Prostate gland (tissue), 2 donors: ENCODE data around the gene ERCC6. TPM values are rescaled to one million over a fixed set of nuclear protein-coding genes. Genes with fewer than 3 reads are reported as not detected.

ENCODE experiments used
- DNase-seq: peaks from one replicate; pipeline ENCODE4 v3.0.0-alpha.2; 2019; ENCODE audit warnings: low spot score
- H3K27ac ChIP-seq, 2 donors: fragments of 200-600 bp; sonication (generic); 2 replicates each; pipeline ENCODE4 v1.5.1; 2017 to 2019
- H3K27me3 ChIP-seq: fragments of 200-600 bp; sonication (generic); replicated peaks from 2 replicates; pipeline ENCODE4 v1.5.1; 2019; ENCODE audit not compliant: insufficient read depth
- H3K36me3 ChIP-seq, 2 donors: fragments of 200-600 bp; sonication (generic); 1 replicate in 1 of 2; 2 replicates in 1 of 2; pipeline versions ENCODE4 v1.5.1 to v1.8.1; 2017 to 2019
- H3K4me1 ChIP-seq: fragments of 200-600 bp; sonication (generic); replicated peaks from 2 replicates; pipeline ENCODE4 v1.5.1; 2019
- H3K4me3 ChIP-seq, 2 donors: fragments of 200-600 bp; sonication (generic); 2 replicates each; pipeline ENCODE4 v1.5.1; 2017 to 2019
- H3K9me3 ChIP-seq: fragments of 200-600 bp; sonication (generic); 2 replicates; pipeline ENCODE4 v1.5.1; 2017
- POLR2A ChIP-seq: fragments of 450-650 bp; IDR thresholded peaks from one replicate; pipeline ENCODE4 v1.6.1; 2016; ENCODE audit warnings: antibody characterized with exemption, mild to moderate bottlenecking
- POLR2AphosphoS5 ChIP-seq: sonication (generic); formaldehyde crosslinking; IDR thresholded peaks from one replicate; pipeline ENCODE4 v1.6.1; 2017; ENCODE audit warnings: antibody characterized with exemption
- WGBS: methylation state at CpG from one replicate; pipeline ENCODE4 v1.1.5; 2018; 5-methylcytosine and 5-hydroxymethylcytosine counted together
- intact Hi-C: fragments of 100-400 bp; cut with DNase I; formaldehyde crosslinking; loops from one replicate; pipeline ENCODE4 v1.14.2; 2022
- total RNA-seq, 2 donors: library from RNA; depleted of rRNA; stranded (reverse); fragments of >200 nt; gene quantifications; one replicate each; pipeline ENCODE4 v1.1.0, GENCODE V29; 2016
- TF ChIP-seq, protein P1 (sequence below), 4 experiments: fragments of 200-600 bp in 2 of 4; fragments of 450-650 bp in 2 of 4; sonication (generic) in 2 of 4; IDR thresholded peaks; 1 replicate in 3 of 4; 2 replicates in 1 of 4; pipeline ENCODE4 v1.5.1; 2016 to 2019; ENCODE audit warnings: antibody characterized with exemption in 4 of 4, mild to moderate bottlenecking in 2 of 4, moderate library complexity in 2 of 4

The ERCC6 gene
- total RNA-seq, 2 donors from 2014 or later = 18.5 to 45.5 TPM

DNA sequence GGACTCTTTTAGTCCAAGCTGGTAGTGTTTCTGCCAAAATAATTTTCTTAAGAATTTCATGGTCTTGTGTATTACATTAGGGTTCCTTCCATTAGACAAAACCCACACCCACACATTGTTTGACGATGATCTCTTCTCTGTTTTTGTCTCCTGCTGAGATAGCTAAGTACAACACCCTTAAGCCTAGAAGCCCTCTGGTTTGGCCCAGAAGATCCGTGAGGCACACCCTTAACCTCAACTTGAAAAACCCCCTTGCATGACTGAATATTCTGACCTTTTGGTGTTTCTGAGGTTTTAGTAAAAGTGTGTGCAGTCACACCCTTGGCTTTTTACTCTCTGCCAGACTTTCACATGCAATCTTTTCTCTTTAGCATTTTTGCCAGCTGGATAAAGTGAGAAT, 29.3 kb upstream of the ERCC6 start:
- no peaks in the 10 kb centered on the region for H3K4me1 ChIP-seq

GRCh38 chr10:49567810-49568209, 28.9 kb upstream of the ERCC6 start:
- Histone ChIP-seq H3K4me3 (no peak overlapping the region), H3K27ac (no peak overlapping the region), H3K4me1 (no peaks in the 10 kb centered on the region), H3K9me3 (no peaks in the 10 kb centered on the region), H3K36me3 (no peaks in the 10 kb centered on the region), H3K27me3 (no peaks in the 10 kb centered on the region)
- WGBS = 71% methylated on average over 1 of the region's 1 CpG
- intact Hi-C loops = no loop called here
- no peak for DNase-seq
- TF ChIP-seq POLR2AphosphoS5 (no peak), POLR2A (no peak)
- TF ChIP-seq, protein P1, sequence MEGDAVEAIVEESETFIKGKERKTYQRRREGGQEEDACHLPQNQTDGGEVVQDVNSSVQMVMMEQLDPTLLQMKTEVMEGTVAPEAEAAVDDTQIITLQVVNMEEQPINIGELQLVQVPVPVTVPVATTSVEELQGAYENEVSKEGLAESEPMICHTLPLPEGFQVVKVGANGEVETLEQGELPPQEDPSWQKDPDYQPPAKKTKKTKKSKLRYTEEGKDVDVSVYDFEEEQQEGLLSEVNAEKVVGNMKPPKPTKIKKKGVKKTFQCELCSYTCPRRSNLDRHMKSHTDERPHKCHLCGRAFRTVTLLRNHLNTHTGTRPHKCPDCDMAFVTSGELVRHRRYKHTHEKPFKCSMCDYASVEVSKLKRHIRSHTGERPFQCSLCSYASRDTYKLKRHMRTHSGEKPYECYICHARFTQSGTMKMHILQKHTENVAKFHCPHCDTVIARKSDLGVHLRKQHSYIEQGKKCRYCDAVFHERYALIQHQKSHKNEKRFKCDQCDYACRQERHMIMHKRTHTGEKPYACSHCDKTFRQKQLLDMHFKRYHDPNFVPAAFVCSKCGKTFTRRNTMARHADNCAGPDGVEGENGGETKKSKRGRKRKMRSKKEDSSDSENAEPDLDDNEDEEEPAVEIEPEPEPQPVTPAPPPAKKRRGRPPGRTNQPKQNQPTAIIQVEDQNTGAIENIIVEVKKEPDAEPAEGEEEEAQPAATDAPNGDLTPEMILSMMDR (IDR thresholded peaks at IDR 0.05) = no peak

More for the DNA sequence above, 29.3 kb upstream of the ERCC6 start:
- intact Hi-C loops = no loop called here
- TF ChIP-seq POLR2AphosphoS5 (no peak), POLR2A (no peak)
- TF ChIP-seq, protein P1 (IDR thresholded peaks at IDR 0.05) = no peak
- H3K27me3 ChIP-seq = no peaks in the 10 kb centered on the region
- no peak overlapping the region for H3K27ac ChIP-seq
- no peak for DNase-seq
- no peaks in the 10 kb centered on the region for H3K9me3 ChIP-seq
- 76% methylated on average over 2 of the region's 2 CpGs for WGBS
- no peaks in the 10 kb centered on the region for H3K36me3 ChIP-seq
- no peak overlapping the region for H3K4me3 ChIP-seq

- Histone ChIP-seq H3K36me3 (no peaks in the 10 kb centered on the region), H3K4me3 (no peak overlapping the region), H3K4me1 (no peaks in the 10 kb centered on the region), H3K27ac (no peak overlapping the region), H3K9me3 (no peaks in the 10 kb centered on the region), H3K27me3 (peaks cover 1% of the 10 kb centered on the region)
- intact Hi-C loops = no loop called here
- TF ChIP-seq POLR2AphosphoS5 (no peak), POLR2A (no peak)
- TF ChIP-seq, protein P1 (IDR thresholded peaks at IDR 0.05) = no peak
- DNase-seq = no peak
- WGBS = 86% methylated on average over 4 of the region's 4 CpGs
Measured at GRCh38 chr10:49564461-49565009, 25.6 kb upstream of the ERCC6 start.

GRCh38 chr10:49562893-49563292, 24.0 kb upstream of the ERCC6 start:
- no peak for DNase-seq
- peaks cover 1% of the 10 kb centered on the region for H3K27me3 ChIP-seq
- H3K27ac ChIP-seq = no peak overlapping the region
- H3K4me3 ChIP-seq = no peak overlapping the region
- intact Hi-C loops = no loop called here
- H3K36me3 ChIP-seq = no peaks in the 10 kb centered on the region
- WGBS = 62% methylated on average over 1 of the region's 1 CpG
- TF ChIP-seq POLR2AphosphoS5 = no peak
- TF ChIP-seq POLR2A = no peak
- TF ChIP-seq, protein P1 (IDR thresholded peaks at IDR 0.05) = no peak
- H3K9me3 ChIP-seq = no peaks in the 10 kb centered on the region
- no peaks in the 10 kb centered on the region for H3K4me1 ChIP-seq

DNA sequence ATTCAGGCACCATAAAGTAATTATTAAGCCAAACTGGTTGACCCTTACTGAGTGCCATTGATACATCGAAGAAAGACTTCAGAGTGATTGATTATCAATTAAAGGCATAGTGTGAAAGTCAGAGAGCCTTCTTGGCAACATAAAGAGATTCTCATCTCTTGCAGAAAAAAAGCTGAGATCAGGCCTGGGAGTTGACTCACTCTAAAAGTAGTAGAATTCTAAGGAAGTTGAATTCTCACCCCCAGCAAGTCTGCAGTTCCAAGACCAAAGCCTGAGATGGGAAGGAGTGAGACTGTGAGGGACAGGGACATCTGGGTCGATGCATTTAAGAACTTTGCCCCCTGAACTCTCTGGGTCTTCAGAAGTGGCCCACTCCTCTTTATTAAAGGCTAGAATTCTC, 21.6 kb upstream of the ERCC6 start:
- TF ChIP-seq POLR2A (no peak), POLR2AphosphoS5 (no peak)
- TF ChIP-seq, protein P1 (IDR thresholded peaks at IDR 0.05) = no peak
- Histone ChIP-seq H3K27me3 (peaks cover 1% of the 10 kb centered on the region), H3K27ac (no peak overlapping the region), H3K4me3 (no peak overlapping the region), H3K4me1 (no peaks in the 10 kb centered on the region), H3K36me3 (no peaks in the 10 kb centered on the region), H3K9me3 (no peaks in the 10 kb centered on the region)
- intact Hi-C loops = no loop called here
- DNase-seq = no peak
- WGBS = 38% methylated on average over 2 of the region's 2 CpGs
